Neural progenitor cell (in vitro differentiated cells): Measurements from ENCODE around the gene TMEM176B.

Source experiments
- CTCF ChIP-seq: fragments of 200-600 bp; sonication (generic); IDR thresholded peaks from 2 replicates; pipeline ENCODE4 v1.5.1; 2017; ENCODE audit warnings: antibody characterized with exemption, mild to moderate bottlenecking
- EZH2phosphoT487 ChIP-seq: fragments of 200-600 bp; sonication (generic); IDR thresholded peaks from 2 replicates; pipeline ENCODE4 v1.6.1; 2017; ENCODE audit warnings: antibody characterized with exemption

GRCh38 chr7:150820148-150820547 lies 20.0 kb upstream of the TMEM176B start:
- TF ChIP-seq CTCF (no peak), EZH2phosphoT487 (no peak)
